Transverse colon (tissue), 4 donors: ENCODE data around the gene CSTF2T. TPM values are rescaled to one million over a fixed set of nuclear protein-coding genes. Genes with fewer than 3 reads are reported as not detected.

ENCODE experiments used
- DNase-seq: peaks from one replicate; pipeline ENCODE4 v3.0.0-alpha.2; 2019
- H3K27ac ChIP-seq, 4 donors: fragments of 200-600 bp; sonication (generic); 2 replicates each; pipeline ENCODE4 v1.5.1; 2016 to 2018; ENCODE audit warnings: inconsistent platforms in 4 of 4
- H3K27me3 ChIP-seq: fragments of 200-600 bp; sonication (generic); 2 replicates; pipeline ENCODE4 v1.5.1; 2017; ENCODE audit warnings: inconsistent platforms
- H3K36me3 ChIP-seq, 4 donors: fragments of 200-600 bp; sonication (generic); 2 replicates each; pipeline ENCODE4 v1.5.1; 2017 to 2019; ENCODE audit warnings: inconsistent platforms in 4 of 4
- H3K4me1 ChIP-seq, 4 donors: fragments of 200-600 bp; sonication (generic); 2 replicates each; pipeline ENCODE4 v1.5.1; 2017 to 2020; ENCODE audit warnings: inconsistent platforms in 4 of 4
- H3K4me3 ChIP-seq, 4 donors: fragments of 200-600 bp; sonication (generic); 1 replicate in 1 of 4; 2 replicates in 3 of 4; pipeline versions ENCODE4 v1.5.1 to v1.6.1; 2017 to 2019; ENCODE audit warnings: inconsistent platforms in 4 of 4
- H3K9me3 ChIP-seq, 2 donors: fragments of 200-600 bp; sonication (generic); 2 replicates each; pipeline ENCODE4 v1.5.1; 2017 to 2019; ENCODE audit warnings: inconsistent platforms in 2 of 2
- CTCF ChIP-seq, 5 experiments: fragments of 200-600 bp in 3 of 5; fragments of 450-650 bp in 2 of 5; sonication (generic) in 3 of 5; IDR thresholded peaks; 1 replicate in 2 of 5; 2 replicates in 3 of 5; pipeline ENCODE4 v1.5.1; 2016 to 2017; ENCODE audit warnings: antibody characterized with exemption in 5 of 5, inconsistent platforms in 3 of 5, mild to moderate bottlenecking in 2 of 5, moderate library complexity in 1 of 5
- EP300 ChIP-seq: sonication (generic); formaldehyde crosslinking; IDR thresholded peaks from one replicate; pipeline ENCODE4 v1.6.1; 2017; ENCODE audit warnings: antibody characterized with exemption, low read depth
- POLR2A ChIP-seq: fragments of 450-650 bp; IDR thresholded peaks from one replicate; pipeline ENCODE4 v1.6.1; 2016; ENCODE audit warnings: antibody characterized with exemption, mild to moderate bottlenecking, moderate library complexity
- POLR2AphosphoS5 ChIP-seq, 3 donors: sonication (generic); formaldehyde crosslinking; IDR thresholded peaks; one replicate each; pipeline ENCODE4 v1.6.1; 2016; ENCODE audit warnings: antibody characterized with exemption in 3 of 3
- WGBS, 2 donors: methylation state at CpG; one replicate each; pipeline ENCODE4 v1.1.5; 2018; ENCODE audit warnings: low coverage in 1 of 2; 5-methylcytosine and 5-hydroxymethylcytosine counted together
- in situ Hi-C, 4 donors: fragments of 200-750 bp; cut with MboI; loops; one replicate each; pipeline versions ENCODE4 v1.15.0 to v1.15.1; 2017; ENCODE audit warnings: low sequenced_read_pairs in 3 of 4, low pct_ligation_motif_present in 1 of 4, low pct_unique_long_range_greater_than_20kb in 1 of 4
- intact Hi-C: fragments of 100-400 bp; cut with DNase I; formaldehyde crosslinking; loops from one replicate; pipeline ENCODE4 v1.15.1; 2023; ENCODE audit warnings: low total_unique reads
- total RNA-seq, 4 donors: library from RNA; depleted of rRNA; stranded (reverse); fragments of >200 nt; gene quantifications; one replicate each; pipeline ENCODE4 v1.1.0, GENCODE V29; 2016

The CSTF2T gene
- total RNA-seq, 4 donors from 2014 or later, result 1.5 to 13.7 (median 11.0) TPM

- H3K36me3 ChIP-seq, result no peaks in the 10 kb centered on the region
- intact Hi-C loops, result no loop called here
- H3K9me3 ChIP-seq, result peaks cover 0 to 9% of the 10 kb centered on the region in 2 donors
- no peak overlapping the region for H3K4me3 ChIP-seq
- H3K27me3 ChIP-seq, result no peaks in the 10 kb centered on the region
- H3K27ac ChIP-seq, result no peak overlapping the region
- whole genome bisulfite sequencing, 2 donors, result 94 to 97% methylated on average over 4 to 5 of the region's 5 CpGs
- DNase-seq, result no peak
- H3K4me1 ChIP-seq, result peaks cover 0 to 12% (median 2%) of the 10 kb centered on the region in 4 donors
- TF ChIP-seq EP300, result no peak
- no peak for TF ChIP-seq POLR2A
- TF ChIP-seq CTCF (IDR thresholded peaks at IDR 0.05), result no peak
- TF ChIP-seq POLR2AphosphoS5 (IDR thresholded peaks at IDR 0.05), result no peak
- in situ Hi-C loops, result no loop called here
These were observed 30.4 kb downstream of the CSTF2T start for GRCh38 chr10:51669041-51669440.

DNA sequence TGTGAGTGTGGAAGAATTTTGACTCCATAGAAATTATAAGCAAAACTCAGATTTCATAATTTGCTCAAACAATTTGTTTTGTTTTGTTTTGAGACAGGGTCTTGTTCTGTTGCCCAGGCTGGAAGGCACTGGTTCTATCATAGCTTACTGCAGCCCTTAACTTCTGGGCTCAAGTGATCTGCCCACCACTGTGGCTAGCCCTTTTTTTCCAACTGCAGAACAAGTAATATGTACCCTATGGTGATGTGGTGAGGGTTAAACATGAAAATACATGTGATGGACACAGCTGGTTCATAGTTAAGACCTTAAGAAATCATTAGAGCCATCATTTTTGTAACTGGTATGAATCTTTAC is 31.1 kb downstream of the CSTF2T start:
- no peaks in the 10 kb centered on the region for H3K27me3 ChIP-seq
- peaks cover 0 to 9% of the 10 kb centered on the region in 2 donors for H3K9me3 ChIP-seq
- H3K27ac ChIP-seq, result peak overlapping the region in 1 of 4 donors; percentile 17
- no peak for DNase-seq
- intact Hi-C loops, result no loop called here
- peaks cover 0 to 12% (median 2%) of the 10 kb centered on the region in 4 donors for H3K4me1 ChIP-seq
- no peak overlapping the region for H3K4me3 ChIP-seq
- no peaks in the 10 kb centered on the region for H3K36me3 ChIP-seq
- TF ChIP-seq POLR2AphosphoS5 (IDR thresholded peaks at IDR 0.05) (no peak), POLR2A (no peak), CTCF (IDR thresholded peaks at IDR 0.05) (no peak), EP300 (no peak)
- in situ Hi-C loops, result no loop called here

DNA sequence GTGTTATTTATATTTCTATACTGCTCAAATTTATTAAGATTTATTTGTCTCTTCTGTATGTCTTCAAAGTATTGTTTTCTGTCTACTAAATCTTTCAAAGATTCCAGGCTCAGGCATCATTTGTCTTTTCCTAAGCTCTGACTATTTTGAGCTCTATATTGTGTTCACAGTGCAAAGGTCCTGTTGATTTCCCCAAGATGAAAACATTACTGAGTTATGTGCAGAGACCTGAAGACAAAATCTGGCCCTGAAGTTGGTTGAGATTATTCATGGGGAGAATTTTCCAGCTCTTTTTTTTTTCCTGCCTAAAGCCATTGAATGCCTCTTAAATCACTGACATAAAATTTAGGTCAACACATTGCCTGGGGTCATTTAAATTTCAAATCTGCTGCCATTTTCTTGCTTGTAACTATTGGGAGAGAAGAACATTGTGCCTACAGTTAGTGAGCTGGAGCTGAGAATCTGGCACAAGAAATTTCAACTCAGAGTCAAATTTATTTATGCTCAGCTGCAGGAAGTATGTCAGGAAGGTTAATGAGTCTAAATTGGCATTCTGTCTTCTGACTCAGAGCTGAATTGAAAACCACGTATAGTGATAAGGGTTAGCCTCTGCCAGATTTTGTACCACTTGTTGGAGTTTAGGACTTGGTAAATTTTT is 31.6 kb downstream of the CSTF2T start:
- H3K4me3 ChIP-seq, result no peak overlapping the region
- no peaks in the 10 kb centered on the region for H3K36me3 ChIP-seq
- peak overlapping the region in 1 of 4 donors; percentile 17 for H3K27ac ChIP-seq
- DNase-seq, result no peak
- peaks cover 0 to 12% (median 2%) of the 10 kb centered on the region in 4 donors for H3K4me1 ChIP-seq
- in situ Hi-C loops (no loop called here), intact Hi-C loops (no loop called here)
- no peak for TF ChIP-seq EP300
- TF ChIP-seq POLR2AphosphoS5 (IDR thresholded peaks at IDR 0.05), result no peak
- TF ChIP-seq POLR2A, result no peak
- TF ChIP-seq CTCF (IDR thresholded peaks at IDR 0.05), result no peak
- H3K27me3 ChIP-seq, result no peaks in the 10 kb centered on the region
- 0 to 7% methylated on average over 1 of the region's 1 CpG for WGBS, 2 donors
- peaks cover 0 to 9% of the 10 kb centered on the region in 2 donors for H3K9me3 ChIP-seq

GRCh38 chr10:51666456-51666855 is 32.9 kb downstream of the CSTF2T start:
- TF ChIP-seq POLR2A (no peak), POLR2AphosphoS5 (IDR thresholded peaks at IDR 0.05) (no peak), EP300 (no peak), CTCF (IDR thresholded peaks at IDR 0.05) (no peak)
- in situ Hi-C loops, result no loop called here
- intact Hi-C loops, result no loop called here

More at GRCh38 chr10:51666456-51666855, 32.9 kb downstream of the CSTF2T start:
- no peak for DNase-seq
- Histone ChIP-seq H3K27me3 (no peaks in the 10 kb centered on the region), H3K9me3 (peaks cover 0 to under 1% of the 10 kb centered on the region in 2 donors), H3K4me1 (peaks cover 0 to 12% (median 2%) of the 10 kb centered on the region in 4 donors), H3K27ac (no peak overlapping the region), H3K4me3 (no peak overlapping the region), H3K36me3 (no peaks in the 10 kb centered on the region)
